Measurements from ENCODE around the gene SUPT20H.

- TF ChIP-seq, protein P1, sequence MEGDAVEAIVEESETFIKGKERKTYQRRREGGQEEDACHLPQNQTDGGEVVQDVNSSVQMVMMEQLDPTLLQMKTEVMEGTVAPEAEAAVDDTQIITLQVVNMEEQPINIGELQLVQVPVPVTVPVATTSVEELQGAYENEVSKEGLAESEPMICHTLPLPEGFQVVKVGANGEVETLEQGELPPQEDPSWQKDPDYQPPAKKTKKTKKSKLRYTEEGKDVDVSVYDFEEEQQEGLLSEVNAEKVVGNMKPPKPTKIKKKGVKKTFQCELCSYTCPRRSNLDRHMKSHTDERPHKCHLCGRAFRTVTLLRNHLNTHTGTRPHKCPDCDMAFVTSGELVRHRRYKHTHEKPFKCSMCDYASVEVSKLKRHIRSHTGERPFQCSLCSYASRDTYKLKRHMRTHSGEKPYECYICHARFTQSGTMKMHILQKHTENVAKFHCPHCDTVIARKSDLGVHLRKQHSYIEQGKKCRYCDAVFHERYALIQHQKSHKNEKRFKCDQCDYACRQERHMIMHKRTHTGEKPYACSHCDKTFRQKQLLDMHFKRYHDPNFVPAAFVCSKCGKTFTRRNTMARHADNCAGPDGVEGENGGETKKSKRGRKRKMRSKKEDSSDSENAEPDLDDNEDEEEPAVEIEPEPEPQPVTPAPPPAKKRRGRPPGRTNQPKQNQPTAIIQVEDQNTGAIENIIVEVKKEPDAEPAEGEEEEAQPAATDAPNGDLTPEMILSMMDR (IDR thresholded peaks at IDR 0.05; ENCODE audit: poor library complexity, severe bottlenecking) = no peak
- TF ChIP-seq POLR2AphosphoS5 (IDR thresholded peaks at IDR 0.05) (no peak), SMC3 (conservative IDR thresholded peaks at IDR 0.05; ENCODE audit: poor library complexity) (no peak), EZH2 (IDR thresholded peaks at IDR 0.05; ENCODE audit: borderline replicate concordance, insufficient read depth, low read length, poor library complexity, severe bottlenecking) (no peak)
Observed at GRCh38 chr13:37090912-37091311, 31.4 kb upstream of the SUPT20H start.

Data from neural cell (in vitro differentiated cells).